Measurements from ENCODE around the gene HYAL1. TPM values are rescaled to one million over a fixed set of nuclear protein-coding genes. Genes with fewer than 3 reads are reported as not detected.

The HYAL1 gene
- total and polyA plus RNA-seq, 2 experiments from 2014 or later: 0.20 TPM; not detected in 1

DNA sequence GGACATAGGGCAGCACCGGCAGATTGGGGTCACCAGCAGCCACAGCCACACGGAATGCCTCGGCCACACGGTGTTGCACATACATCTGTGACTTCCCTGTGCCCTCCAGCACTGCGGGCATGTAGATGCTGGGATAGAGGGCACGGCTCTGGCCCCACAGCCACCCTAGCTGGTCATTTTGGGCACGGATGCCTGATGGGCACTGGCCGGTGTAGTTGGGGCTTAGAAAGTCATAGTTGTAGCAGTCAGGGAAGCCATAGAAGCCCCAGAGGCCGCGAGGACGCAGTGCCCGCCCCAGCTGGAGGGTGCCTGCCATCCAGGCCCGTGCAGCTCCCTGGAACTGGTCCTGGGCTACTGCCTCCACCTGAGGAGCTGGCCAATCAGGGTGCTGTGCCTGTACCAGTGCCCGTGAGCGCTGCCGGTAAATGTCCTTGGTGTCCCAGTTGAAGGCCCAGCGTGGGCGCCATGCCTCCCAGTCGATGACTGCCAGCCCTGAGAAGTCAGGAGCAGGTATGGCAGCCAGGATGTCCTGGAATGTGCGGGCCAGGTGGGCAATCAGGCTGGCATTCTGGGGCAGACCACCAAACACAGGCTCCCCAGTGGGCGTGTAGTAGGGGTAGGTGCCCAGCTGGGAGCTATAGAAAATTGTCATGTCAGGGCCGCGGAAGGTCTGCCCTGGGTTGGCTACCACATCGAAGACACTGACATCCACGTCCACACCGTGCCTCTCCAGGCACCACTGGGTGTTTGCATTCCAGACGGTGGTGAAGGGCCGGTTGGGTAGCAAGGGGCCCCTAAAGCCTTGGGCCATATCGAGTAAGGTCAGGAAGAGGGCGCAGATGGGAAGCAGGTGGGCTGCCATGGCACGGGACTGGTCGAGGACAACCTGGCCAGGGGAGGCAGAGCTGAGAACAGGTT is 1.0 kb downstream of the HYAL1 start:
- Histone ChIP-seq H3K4me3 (no peak overlapping the region), H3K27me3 (replicated peaks; ENCODE audit: insufficient read depth) (no peaks in the 10 kb centered on the region), H4K20me1 (ENCODE audit: insufficient read depth) (no peaks in the 10 kb centered on the region), H3K9me2 (ENCODE audit: insufficient read depth) (no peaks in the 10 kb centered on the region), H3K9me3 (ENCODE audit: low read depth) (no peaks in the 10 kb centered on the region), H3K36me3 (ENCODE audit: low read depth) (no peaks in the 10 kb centered on the region), H3K79me2 (ENCODE audit: insufficient read depth) (no peaks in the 10 kb centered on the region), H2AFZ (no peak overlapping the region), H3K9ac (no peak overlapping the region), H3F3A (ENCODE audit: insufficient read depth) (peaks cover 11% of the 10 kb centered on the region), H3K4me1 (ENCODE audit: insufficient read depth) (peaks cover 11% of the 10 kb centered on the region), H3K27ac (no peak overlapping the region), H3K4me2 (ENCODE audit: unreplicated experiment) (no peak overlapping the region)
- in situ Hi-C loops (cut with MboI): no loop called here
- TF ChIP-seq EZH2 (IDR thresholded peaks at IDR 0.05; ENCODE audit: insufficient read depth, poor library complexity, severe bottlenecking): no peak
- TF ChIP-seq EZH2phosphoT487 (IDR thresholded peaks at IDR 0.05; ENCODE audit: insufficient read depth, low read depth): no peak
- DNase-seq: no peak
- whole genome bisulfite sequencing, 2 experiments (ENCODE audit: low coverage in 1 of 2, low lambda C conversion rate in 2 of 2, missing lambda C conversion rate in 2 of 2): 85 to 86% methylated on average over 32 of the region's 32 CpGs

GRCh38 chr3:50300681-50301254 is 2.6 kb downstream of the HYAL1 start:
- in situ Hi-C loops (cut with MboI): no loop called here
- no peaks in the 10 kb centered on the region for H3K9me3 ChIP-seq (ENCODE audit: low read depth)
- peak overlapping the region; percentile 80 for H3K4me2 ChIP-seq (ENCODE audit: unreplicated experiment)
- no peaks in the 10 kb centered on the region for H4K20me1 ChIP-seq (ENCODE audit: insufficient read depth)
- H3K4me3 ChIP-seq: peak overlapping the region; percentile 68
- H3K79me2 ChIP-seq (ENCODE audit: insufficient read depth): no peaks in the 10 kb centered on the region
- H3K4me1 ChIP-seq (ENCODE audit: insufficient read depth): peaks cover 11% of the 10 kb centered on the region
- H3K36me3 ChIP-seq (ENCODE audit: low read depth): no peaks in the 10 kb centered on the region
- H2AFZ ChIP-seq: no peak overlapping the region
- H3K9ac ChIP-seq: peak overlapping the region; percentile 82
- H3K9me2 ChIP-seq (ENCODE audit: insufficient read depth): no peaks in the 10 kb centered on the region
- peaks cover 11% of the 10 kb centered on the region for H3F3A ChIP-seq (ENCODE audit: insufficient read depth)
- no peaks in the 10 kb centered on the region for H3K27me3 ChIP-seq (replicated peaks; ENCODE audit: insufficient read depth)
- WGBS, 2 experiments (ENCODE audit: low coverage in 1 of 2, low lambda C conversion rate in 2 of 2, missing lambda C conversion rate in 2 of 2): 83 to 94% methylated on average over 5 to 6 of the region's 6 CpGs
- TF ChIP-seq EZH2 (IDR thresholded peaks at IDR 0.05; ENCODE audit: insufficient read depth, poor library complexity, severe bottlenecking): no peak
- TF ChIP-seq EZH2phosphoT487 (IDR thresholded peaks at IDR 0.05; ENCODE audit: insufficient read depth, low read depth): no peak
- H3K27ac ChIP-seq: peak overlapping the region; percentile 89
- DNase-seq: no peak

GRCh38 chr3:50299929-50300680 is 3.3 kb downstream of the HYAL1 start:
- peak; percentile 86 for DNase-seq
- no peaks in the 10 kb centered on the region for H3K9me2 ChIP-seq (ENCODE audit: insufficient read depth)
- H3K79me2 ChIP-seq (ENCODE audit: insufficient read depth): no peaks in the 10 kb centered on the region
- peak overlapping the region; percentile 89 for H3K27ac ChIP-seq
- H3K4me2 ChIP-seq (ENCODE audit: unreplicated experiment): peak overlapping the region; percentile 80
- no peaks in the 10 kb centered on the region for H3K36me3 ChIP-seq (ENCODE audit: low read depth)
- 33 to 36% methylated on average over 12 of the region's 12 CpGs for WGBS, 2 experiments (ENCODE audit: low coverage in 1 of 2, low lambda C conversion rate in 2 of 2, missing lambda C conversion rate in 2 of 2)
- peak overlapping the region; percentile 82 for H3K9ac ChIP-seq
- no peaks in the 10 kb centered on the region for H3K27me3 ChIP-seq (replicated peaks; ENCODE audit: insufficient read depth)
- TF ChIP-seq EZH2phosphoT487 (IDR thresholded peaks at IDR 0.05; ENCODE audit: insufficient read depth, low read depth) (no peak), EZH2 (IDR thresholded peaks at IDR 0.05; ENCODE audit: insufficient read depth, poor library complexity, severe bottlenecking) (no peak)
- H3K4me3 ChIP-seq: peak overlapping the region; percentile 68
- H3K9me3 ChIP-seq (ENCODE audit: low read depth): no peaks in the 10 kb centered on the region
- H3K4me1 ChIP-seq (ENCODE audit: insufficient read depth): peaks cover 11% of the 10 kb centered on the region
- H3F3A ChIP-seq (ENCODE audit: insufficient read depth): peaks cover 11% of the 10 kb centered on the region
- H2AFZ ChIP-seq: peak overlapping the region; percentile 75
- no peaks in the 10 kb centered on the region for H4K20me1 ChIP-seq (ENCODE audit: insufficient read depth)
- in situ Hi-C loops (cut with MboI): no loop called here

DNA sequence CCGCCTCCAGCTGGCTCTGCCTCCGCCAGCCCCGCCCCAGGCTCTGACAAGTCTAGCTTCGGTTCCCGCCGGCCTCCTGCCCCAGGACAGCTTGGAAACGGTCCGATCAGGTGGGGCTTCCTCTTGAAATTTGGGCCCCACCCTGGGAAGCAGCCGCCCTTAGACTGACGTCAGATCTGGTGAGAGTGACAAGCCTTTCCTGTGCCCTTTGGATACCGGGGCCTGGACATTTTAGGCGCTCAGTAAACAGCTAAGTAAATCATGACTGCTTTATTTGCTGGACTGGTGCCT is 3.8 kb downstream of the HYAL1 start:
- peak overlapping the region; percentile 89 for H3K27ac ChIP-seq
- H3K79me2 ChIP-seq (ENCODE audit: insufficient read depth): no peaks in the 10 kb centered on the region
- peak overlapping the region; percentile 75 for H2AFZ ChIP-seq
- peaks cover 11% of the 10 kb centered on the region for H3K4me1 ChIP-seq (ENCODE audit: insufficient read depth)
- peak overlapping the region; percentile 68 for H3K4me3 ChIP-seq
- in situ Hi-C loops (cut with MboI): no loop called here
- no peaks in the 10 kb centered on the region for H3K9me3 ChIP-seq (ENCODE audit: low read depth)
- 2 to 3% methylated on average over 12 of the region's 12 CpGs for WGBS, 2 experiments (ENCODE audit: low coverage in 1 of 2, low lambda C conversion rate in 2 of 2, missing lambda C conversion rate in 2 of 2)
- peak overlapping the region; percentile 80 for H3K4me2 ChIP-seq (ENCODE audit: unreplicated experiment)
- DNase-seq: no peak
- no peaks in the 10 kb centered on the region for H3K9me2 ChIP-seq (ENCODE audit: insufficient read depth)
- peak overlapping the region; percentile 82 for H3K9ac ChIP-seq
- no peaks in the 10 kb centered on the region for H4K20me1 ChIP-seq (ENCODE audit: insufficient read depth)
- no peaks in the 10 kb centered on the region for H3K27me3 ChIP-seq (replicated peaks; ENCODE audit: insufficient read depth)
- TF ChIP-seq EZH2 (IDR thresholded peaks at IDR 0.05; ENCODE audit: insufficient read depth, poor library complexity, severe bottlenecking) (no peak), EZH2phosphoT487 (IDR thresholded peaks at IDR 0.05; ENCODE audit: insufficient read depth, low read depth) (no peak)
- peaks cover 11% of the 10 kb centered on the region for H3F3A ChIP-seq (ENCODE audit: insufficient read depth)
- H3K36me3 ChIP-seq (ENCODE audit: low read depth): no peaks in the 10 kb centered on the region

Data from GM23248 (cell line).